HCT116 (cell line): ENCODE results near the gene ZSCAN16. TPM values are rescaled to one million over a fixed set of nuclear protein-coding genes. Genes with fewer than 3 reads are reported as not detected.
"Not testable (repeated sequence)": the region's sequence is repeated elsewhere in the genome, so short reads cannot be mapped to it uniquely, and the experiment has no call there.

Source experiments
- ATAC-seq: fragments of 200-7000 bp; cut with Tn5 transposase; 2 replicates; pipeline ENCODE4 v1.9.1; 2020; ENCODE audit warnings: mild to moderate bottlenecking, moderate library complexity
- BruUV-seq: library from RNA; stranded (reverse); fragments of 400-500 nt; replicated peaks from 2 replicates; lab custom pipeline; 2021; lab: Mats Ljungman, UMichigan
- CTCF ChIA-PET: fragments of 300-600 bp; sonication (Branson Sonifier 250); formaldehyde crosslinking; loops from one replicate; lab custom pipeline; 2021; ENCODE audit warnings: antibody characterized with exemption; lab: Charles Lee
- POLR2A ChIA-PET: fragments of 300-600, 350-600 bp; sonication (Branson Sonifier 250); formaldehyde crosslinking; loops from one replicate; lab custom pipeline; 2021; ENCODE audit warnings: antibody characterized with exemption; lab: Charles Lee
- RAD21 ChIA-PET, 2 experiments: fragments of 300-600 bp; sonication (Branson Sonifier 250); formaldehyde crosslinking; loops; one replicate each; lab custom pipeline; 2023; ENCODE audit warnings: low total read pairs in 2 of 2; ENCODE audit not compliant: uncharacterized antibody in 2 of 2, unreplicated experiment in 2 of 2, low non-redundant PET in 1 of 2; lab: Charles Lee
- DNase-seq: peaks from one replicate; pipeline ENCODE4 v3.0.0-alpha.2; 2010; ENCODE audit warnings: low read depth, low spot score
- H2AFZ ChIP-seq: fragments of 200-600 bp; shearing (Covaris generic), sonication (generic); 2 replicates; pipeline ENCODE4 v1.6.1; 2017; ENCODE audit warnings: low read depth, mixed run types, mixed read lengths, antibody characterized with exemption, low read length; ENCODE audit not compliant: poor library complexity, severe bottlenecking
- H3K27ac ChIP-seq: 2 replicates; pipeline ENCODE4 v1.5.1; 2012; ENCODE audit warnings: low read depth, low read length
- H3K27me3 ChIP-seq: fragments of 200-600 bp; sonication (generic); 2 replicates; pipeline ENCODE4 v1.6.1; 2016; ENCODE audit warnings: mixed run types, low read length, mixed read lengths; ENCODE audit not compliant: insufficient read depth
- H3K36me3 ChIP-seq, 2 experiments: fragments of 200-500 bp in 1 of 2; fragments of 200-600 bp in 1 of 2; sonication (Bioruptor generic) in 1 of 2; sonication (generic) in 1 of 2; 2 replicates each; pipeline versions ENCODE4 v1.5.1 to v1.6.1; 2014 to 2016; ENCODE audit warnings: low read length in 2 of 2, inconsistent platforms in 1 of 2, mixed read lengths in 1 of 2, mixed run types in 1 of 2; ENCODE audit not compliant: insufficient read depth in 2 of 2, control insufficient read depth in 1 of 2
- H3K4me1 ChIP-seq, 2 experiments: fragments of 200-600 bp in 1 of 2; sonication (generic) in 1 of 2; 2 replicates each; pipeline versions ENCODE4 v1.5.1 to v1.6.1; 2012 to 2017; ENCODE audit warnings: low read length in 2 of 2, inconsistent platforms in 1 of 2, mild to moderate bottlenecking in 1 of 2, mixed read lengths in 1 of 2, mixed run types in 1 of 2, moderate library complexity in 1 of 2; ENCODE audit not compliant: insufficient read depth in 2 of 2, control insufficient read depth in 1 of 2
- H3K4me2 ChIP-seq: fragments of 200-600 bp; sonication (generic); 2 replicates; pipeline ENCODE4 v1.6.1; 2017; ENCODE audit warnings: mixed run types, low read length, mixed read lengths
- H3K4me3 ChIP-seq, 2 experiments: fragments of 200-600 bp in 1 of 2; sonication (generic) in 1 of 2; replicated peaks in 1 of 2; 2 replicates each; pipeline ENCODE4 v1.5.1; 2011 to 2016; ENCODE audit warnings: low read length in 2 of 2, control low read depth in 1 of 2, low read depth in 1 of 2, mild to moderate bottlenecking in 1 of 2, mixed read lengths in 1 of 2, mixed run types in 1 of 2
- H3K79me2 ChIP-seq: fragments of 200-600 bp; sonication (generic); 2 replicates; pipeline ENCODE4 v1.6.1; 2017; ENCODE audit warnings: mild to moderate bottlenecking, mixed run types, low read length, moderate library complexity, mixed read lengths; ENCODE audit not compliant: insufficient read depth
- H3K9ac ChIP-seq: fragments of 200-600 bp; sonication (generic); 2 replicates; pipeline ENCODE4 v1.6.1; 2016; ENCODE audit warnings: low read length, mixed read lengths
- H3K9me2 ChIP-seq: fragments of 200-600 bp; sonication (generic), shearing (Covaris generic); 2 replicates; pipeline ENCODE4 v1.6.1; 2017; ENCODE audit warnings: mixed run types, mild to moderate bottlenecking, moderate library complexity; ENCODE audit not compliant: insufficient read depth
- H3K9me3 ChIP-seq, 2 experiments: fragments of 200-500 bp in 1 of 2; fragments of 200-600 bp in 1 of 2; sonication (Bioruptor generic) in 1 of 2; sonication (generic) in 1 of 2; 2 replicates each; pipeline ENCODE4 v1.6.1; 2014 to 2017; ENCODE audit warnings: low read length in 2 of 2, mixed read lengths in 2 of 2, inconsistent platforms in 1 of 2, low read depth in 1 of 2, mild to moderate bottlenecking in 1 of 2, mixed run types in 1 of 2, moderate library complexity in 1 of 2; ENCODE audit not compliant: control insufficient read depth in 1 of 2, insufficient read depth in 1 of 2
- H4K20me1 ChIP-seq: fragments of 200-600 bp; sonication (generic), shearing (Covaris generic); 2 replicates; pipeline ENCODE4 v1.6.1; 2017; ENCODE audit warnings: mixed run types, mild to moderate bottlenecking, moderate library complexity; ENCODE audit not compliant: insufficient read depth
- CBX3 ChIP-seq: IDR thresholded peaks from 2 replicates; pipeline ENCODE4 v1.6.1; 2012; ENCODE audit warnings: low read depth
- CEBPB ChIP-seq: IDR thresholded peaks from 2 replicates; pipeline ENCODE4 v1.6.1; 2012; ENCODE audit warnings: low read depth
- CTCF ChIP-seq, 3 experiments: fragments of 200-600 bp in 1 of 3; sonication (generic) in 1 of 3; IDR thresholded peaks in 2 of 3; conservative IDR thresholded peaks in 1 of 3; 2 replicates each; pipeline ENCODE4 v1.5.1; 2012 to 2017; ENCODE audit warnings: low read depth in 2 of 3, low read length in 2 of 3, antibody characterized with exemption in 1 of 3, borderline replicate concordance in 1 of 3, control low read depth in 1 of 3, mild to moderate bottlenecking in 1 of 3, mixed read lengths in 1 of 3, mixed run types in 1 of 3, moderate library complexity in 1 of 3; ENCODE audit not compliant: insufficient read depth in 1 of 3
- EZH2phosphoT487 ChIP-seq: fragments of 200-600 bp; IDR thresholded peaks from 2 replicates; pipeline ENCODE4 v1.6.1; 2018; ENCODE audit warnings: antibody characterized with exemption, borderline replicate concordance
- FOSL1 ChIP-seq: IDR thresholded peaks from 2 replicates; pipeline ENCODE4 v1.6.1; 2012; ENCODE audit warnings: low read depth
- JUND ChIP-seq: IDR thresholded peaks from 2 replicates; pipeline ENCODE4 v1.6.1; 2012
- MAX ChIP-seq: IDR thresholded peaks from 2 replicates; pipeline ENCODE4 v1.6.1; 2012
- POLR2A ChIP-seq: IDR thresholded peaks from 2 replicates; pipeline ENCODE4 v1.7.0; 2011; ENCODE audit warnings: borderline replicate concordance; ENCODE audit not compliant: insufficient read depth, insufficient read length; ENCODE audit errors: extremely low read depth
- SP1 ChIP-seq: IDR thresholded peaks from 2 replicates; pipeline ENCODE4 v1.6.1; 2012; ENCODE audit warnings: low read depth
- SRF ChIP-seq: IDR thresholded peaks from 2 replicates; pipeline ENCODE4 v1.6.1; 2012; ENCODE audit warnings: low read depth
- TCF7L2 ChIP-seq: IDR thresholded peaks from 2 replicates; pipeline ENCODE4 v1.7.0; 2011; ENCODE audit warnings: borderline replicate concordance, inconsistent platforms; ENCODE audit not compliant: insufficient read depth, insufficient read length; ENCODE audit errors: extremely low read depth
- YY1 ChIP-seq: IDR thresholded peaks from 2 replicates; pipeline ENCODE4 v1.6.1; 2011; ENCODE audit warnings: low read length, low read depth, moderate library complexity, mild to moderate bottlenecking; ENCODE audit not compliant: insufficient replicate concordance; ENCODE audit errors: extremely low read depth
- ZFX ChIP-seq: fragments of 450-650 bp; IDR thresholded peaks from 2 replicates; pipeline ENCODE4 v1.6.1; 2017
- intact Hi-C: fragments of 100-400 bp; cut with micrococcal nuclease; formaldehyde crosslinking; loops from 2 replicates; pipeline ENCODE4 v1.10.0; 2022
- total RNA-seq: library from RNA; stranded (reverse); gene quantifications from one replicate; pipeline ENCODE4 v1.2.1, GENCODE V29; 2021; ENCODE audit not compliant: unreplicated experiment

Gene ZSCAN16
- total RNA-seq, 1 experiment from 2014 or later, result 5.0 TPM

- POLR2A ChIA-PET, result no interaction called here
- no peaks in the 10 kb centered on the region for H3K9me2 ChIP-seq
Observed at GRCh38 chr6:28090917-28091586, 33.4 kb upstream of the ZSCAN16 start.

GRCh38 chr6:28102222-28102621, 22.2 kb upstream of the ZSCAN16 start:
- H3K9me2 ChIP-seq, H3K4me1 ChIP-seq, H4K20me1 ChIP-seq, DNase-seq, H3K4me2 ChIP-seq, CTCF ChIA-PET, POLR2A ChIA-PET, BruUV-seq, H3K9me3 ChIP-seq, H3K79me2 ChIP-seq, RAD21 ChIA-PET, H2AFZ ChIP-seq, ATAC-seq, H3K27ac ChIP-seq, intact Hi-C loops, H3K9ac ChIP-seq, H3K4me3 ChIP-seq, H3K36me3 ChIP-seq, H3K27me3 ChIP-seq: not testable (repeated sequence)

More at GRCh38 chr6:28090917-28091586, 33.4 kb upstream of the ZSCAN16 start:
- CTCF ChIA-PET, result no interaction called here
- Histone ChIP-seq H3K9ac (no peak overlapping the region), H3K27me3 (no peaks in the 10 kb centered on the region), H4K20me1 (no peaks in the 10 kb centered on the region), H3K27ac (no peak overlapping the region), H3K4me3 (no peak overlapping the region), H3K36me3 (peaks cover 20 to 35% of the 10 kb centered on the region in 2 experiments), H3K9me3 (peaks cover 9 to 16% of the 10 kb centered on the region in 2 experiments; a peak in 3 of 4 replicates), H3K4me2 (no peak overlapping the region), H3K79me2 (no peaks in the 10 kb centered on the region)
- no peak for ATAC-seq
- RAD21 ChIA-PET, result no interaction called here
- BruUV-seq, result no TSS peak
- intact Hi-C loops, result no loop called here
- TF ChIP-seq POLR2A (no peak), CEBPB (no peak), MAX (no peak), SRF (no peak), YY1 (no peak), ZFX (no peak), JUND (no peak), SP1 (no peak), CBX3 (no peak), CTCF (IDR thresholded peaks at IDR 0.05 in 2 of 3, conservative IDR thresholded peaks at IDR 0.05 in 1 of 3; ENCODE audit: borderline replicate concordance in 1 of 3, insufficient read depth in 1 of 3, low read depth in 2 of 3, low read length in 2 of 3) (no peak), TCF7L2 (no peak), EZH2phosphoT487 (no peak), FOSL1 (no peak)
- TF ChIP-seq, all 23 proteins: peak for 0
- no peak for DNase-seq
- Histone ChIP-seq H2AFZ (no peak overlapping the region), H3K4me1 (no peaks in the 10 kb centered on the region)

GRCh38 chr6:28102699-28103098, 21.7 kb upstream of the ZSCAN16 start:
- H3K27ac ChIP-seq, H3K4me3 ChIP-seq, CTCF ChIA-PET, H3K79me2 ChIP-seq, RAD21 ChIA-PET, H4K20me1 ChIP-seq, H3K9me3 ChIP-seq, H3K9ac ChIP-seq, intact Hi-C loops, BruUV-seq, H3K36me3 ChIP-seq, DNase-seq, ATAC-seq, POLR2A ChIA-PET, H3K4me1 ChIP-seq, H3K9me2 ChIP-seq, H3K27me3 ChIP-seq, H3K4me2 ChIP-seq, H2AFZ ChIP-seq: not testable (repeated sequence)
